PC-3 (cell line): ENCODE results near the gene ZCCHC7. TPM values are rescaled to one million over a fixed set of nuclear protein-coding genes. Genes with fewer than 3 reads are reported as not detected.

ENCODE experiments used
- ATAC-seq: fragments of 200-7000 bp; cut with Tn5 transposase; 2 replicates; pipeline ENCODE4 v1.9.1; 2020; ENCODE audit warnings: mild to moderate bottlenecking, moderate library complexity
- BruUV-seq: library from RNA; stranded (reverse); fragments of 400-500 nt; replicated peaks from 2 replicates; lab custom pipeline; 2021; lab: Mats Ljungman, UMichigan
- CTCF ChIA-PET: fragments of 300-600 bp; sonication (Branson Sonifier 250); formaldehyde crosslinking; loops from one replicate; lab custom pipeline; 2022; ENCODE audit warnings: antibody characterized with exemption; lab: Charles Lee
- POLR2A ChIA-PET: fragments of 300-600 bp; sonication (Branson Sonifier 250); formaldehyde crosslinking; loops from one replicate; lab custom pipeline; 2022; ENCODE audit warnings: antibody characterized with exemption; ENCODE audit not compliant: unreplicated experiment; lab: Charles Lee
- DNase-seq: peaks from one replicate; pipeline ENCODE4 v3.0.0-alpha.2; 2015
- H2AFZ ChIP-seq: fragments of 300-600 bp; sonication (generic); 2 replicates; pipeline ENCODE4 v1.6.0; 2016; ENCODE audit warnings: antibody characterized with exemption, low read length
- H3F3A ChIP-seq: fragments of 300-600 bp; sonication (generic); one replicate; pipeline ENCODE4 v1.6.0; 2017; ENCODE audit warnings: antibody characterized with exemption, low read length, control low read depth, mild to moderate bottlenecking; ENCODE audit not compliant: unreplicated experiment
- H3K27ac ChIP-seq: fragments of 300-600 bp; sonication (generic); 2 replicates; pipeline ENCODE4 v1.5.1; 2016; ENCODE audit warnings: mild to moderate bottlenecking, low read length
- H3K27me3 ChIP-seq: fragments of 300-600 bp; sonication (generic); 2 replicates; pipeline ENCODE4 v1.6.1; 2016; ENCODE audit warnings: low read length, mixed read lengths
- H3K36me3 ChIP-seq: fragments of 300-600 bp; sonication (generic); 2 replicates; pipeline ENCODE4 v1.6.1; 2016; ENCODE audit warnings: low read depth, mixed run types, low read length, mixed read lengths
- H3K4me1 ChIP-seq: fragments of 300-600 bp; sonication (generic); 2 replicates; pipeline ENCODE4 v1.5.1; 2016; ENCODE audit warnings: low read length; ENCODE audit not compliant: insufficient read depth
- H3K4me2 ChIP-seq: fragments of 300-600 bp; sonication (generic); 2 replicates; pipeline ENCODE4 v1.6.0; 2016; ENCODE audit warnings: low read length
- H3K4me3 ChIP-seq: fragments of 300-600 bp; sonication (generic); 2 replicates; pipeline ENCODE4 v1.5.1; 2016; ENCODE audit warnings: mild to moderate bottlenecking, low read length, mixed read lengths
- H3K79me2 ChIP-seq: fragments of 300-600 bp; sonication (generic); 2 replicates; pipeline ENCODE4 v1.6.1; 2017; ENCODE audit warnings: low read length, mixed read lengths
- H3K9ac ChIP-seq: fragments of 300-600 bp; sonication (generic); 2 replicates; pipeline ENCODE4 v1.6.0; 2016; ENCODE audit warnings: mild to moderate bottlenecking, low read length
- H3K9me2 ChIP-seq: fragments of 300-600 bp; sonication (generic); replicated peaks from 2 replicates; pipeline ENCODE4 v1.6.1; 2016; ENCODE audit warnings: mixed run types, low read length, mixed read lengths
- H3K9me3 ChIP-seq: fragments of 300-600 bp; sonication (generic); 2 replicates; pipeline ENCODE4 v1.6.1; 2016; ENCODE audit warnings: low read length, mixed read lengths
- H4K20me1 ChIP-seq: fragments of 300-600 bp; sonication (generic); 2 replicates; pipeline ENCODE4 v1.6.1; 2016; ENCODE audit warnings: low read length, mixed read lengths
- CTCF ChIP-seq: fragments of 300-600 bp; sonication (generic); conservative IDR thresholded peaks from 2 replicates; pipeline ENCODE4 v1.5.1; 2017; ENCODE audit warnings: antibody characterized with exemption, low read depth, mild to moderate bottlenecking, low read length
- EZH2 ChIP-seq: fragments of 300-600 bp; sonication (generic); IDR thresholded peaks from one replicate; pipeline ENCODE4 v1.6.1; 2017; ENCODE audit warnings: antibody characterized with exemption, mild to moderate bottlenecking, low read length; ENCODE audit not compliant: unreplicated experiment
- EZH2phosphoT487 ChIP-seq: fragments of 300-600 bp; sonication (generic); IDR thresholded peaks from 2 replicates; pipeline ENCODE4 v1.6.1; 2018; ENCODE audit warnings: mild to moderate bottlenecking, antibody characterized with exemption, low read length, borderline replicate concordance
- intact Hi-C: fragments of 100-400 bp; cut with micrococcal nuclease; formaldehyde crosslinking; loops from 2 replicates; pipeline ENCODE4 v1.9.0; 2023
- total RNA-seq: library from RNA; depleted of rRNA; stranded (reverse); fragments of >200 nt; gene quantifications from 2 replicates; pipeline ENCODE4 v1.2.3, GENCODE V29; 2014

The ZCCHC7 gene
- total RNA-seq, 1 experiment from 2014 or later = 6.5 TPM

GRCh38 chr9:37191403-37192089 lies 71.2 kb downstream of the ZCCHC7 start:
- ChIA-PET POLR2A (no interaction called here), CTCF (no interaction called here)
- Histone ChIP-seq H3K36me3 (no peaks in the 10 kb centered on the region), H3K27me3 (no peaks in the 10 kb centered on the region), H3F3A (no peaks in the 10 kb centered on the region), H3K9me3 (no peaks in the 10 kb centered on the region), H4K20me1 (no peaks in the 10 kb centered on the region), H3K9ac (no peak overlapping the region), H3K9me2 (no peaks in the 10 kb centered on the region), H3K4me3 (no peak overlapping the region), H3K79me2 (no peaks in the 10 kb centered on the region), H2AFZ (no peak overlapping the region), H3K27ac (no peak overlapping the region), H3K4me1 (peaks cover 6% of the 10 kb centered on the region; the same call in 1 of the 2 replicates), H3K4me2 (no peak overlapping the region)
- BruUV-seq = no TSS peak
- no peak for DNase-seq
- no peak for ATAC-seq
- TF ChIP-seq CTCF = no peak
- no peak for TF ChIP-seq EZH2
- TF ChIP-seq EZH2phosphoT487 = no peak
- intact Hi-C loops = no loop called here

GRCh38 chr9:37192803-37193202 lies 72.4 kb downstream of the ZCCHC7 start:
- POLR2A ChIA-PET = no interaction called here
- Histone ChIP-seq H3K9me2 (no peaks in the 10 kb centered on the region), H3K4me3 (no peak overlapping the region), H3K27ac (no peak overlapping the region), H4K20me1 (no peaks in the 10 kb centered on the region), H3K9ac (no peak overlapping the region), H3K36me3 (no peaks in the 10 kb centered on the region), H3K27me3 (no peaks in the 10 kb centered on the region), H3K79me2 (no peaks in the 10 kb centered on the region), H3K4me1 (peaks cover 11% of the 10 kb centered on the region), H2AFZ (no peak overlapping the region), H3K9me3 (no peaks in the 10 kb centered on the region), H3F3A (peaks cover 5% of the 10 kb centered on the region), H3K4me2 (no peak overlapping the region)
- no TSS peak for BruUV-seq
- CTCF ChIA-PET = no interaction called here
- no peak for DNase-seq
- intact Hi-C loops = no loop called here
- TF ChIP-seq CTCF (no peak), EZH2phosphoT487 (no peak), EZH2 (no peak)
- ATAC-seq = no peak
